Measurements from ENCODE around the gene CDK17.
A peak's percentile ranks its signal among the peaks of the same experiment; 100 is the strongest.

CDK17 gene

GRCh38 chr12:96315741-96316481 lies 84.3 kb downstream of the CDK17 start:
- TF ChIP-seq MAX (IDR thresholded peaks at IDR 0.05) (0 out of 2 replicates have a peak, but pooled peaks have one; percentile 14), YY1 (IDR thresholded peaks at IDR 0.05; ENCODE audit: low read depth) (peak; percentile 63; the same call in 1 of the 2 replicates)

DNA sequence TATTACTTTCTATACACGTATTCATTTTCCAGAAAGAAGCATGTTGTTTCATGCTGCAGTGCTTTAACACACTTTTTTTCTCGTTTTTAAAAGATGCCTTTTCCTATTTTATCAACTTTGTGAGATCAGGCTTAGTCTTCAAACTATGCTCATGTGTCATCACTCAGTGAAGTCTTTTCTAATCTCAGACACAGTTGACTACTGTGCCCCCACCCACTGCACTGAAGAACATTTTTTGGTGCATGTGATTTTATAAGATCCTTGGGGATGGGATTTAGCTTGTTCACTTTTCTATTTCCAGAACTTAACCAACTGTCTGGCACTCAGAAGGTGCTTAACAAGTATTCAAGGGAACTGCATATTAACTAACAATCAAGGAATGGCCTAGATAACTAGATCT lies 85.5 kb downstream of the CDK17 start:
- no peak for TF ChIP-seq ZBTB7A (IDR thresholded peaks at IDR 0.05; ENCODE audit: low read depth)
- TF ChIP-seq MAX (IDR thresholded peaks at IDR 0.05): no peak
- no peak for TF ChIP-seq YY1 (IDR thresholded peaks at IDR 0.05; ENCODE audit: low read depth)
- no peak for TF ChIP-seq CEBPB (IDR thresholded peaks at IDR 0.05)
- no peak for TF ChIP-seq CREB1 (IDR thresholded peaks at IDR 0.05; ENCODE audit: low read depth)
- TF ChIP-seq USF1 (IDR thresholded peaks at IDR 0.05): no peak
- TF ChIP-seq TAF1 (IDR thresholded peaks at IDR 0.05; ENCODE audit: low read depth): no peak
- no peak for TF ChIP-seq NFIC (IDR thresholded peaks at IDR 0.05)
- TF ChIP-seq, protein P1, sequence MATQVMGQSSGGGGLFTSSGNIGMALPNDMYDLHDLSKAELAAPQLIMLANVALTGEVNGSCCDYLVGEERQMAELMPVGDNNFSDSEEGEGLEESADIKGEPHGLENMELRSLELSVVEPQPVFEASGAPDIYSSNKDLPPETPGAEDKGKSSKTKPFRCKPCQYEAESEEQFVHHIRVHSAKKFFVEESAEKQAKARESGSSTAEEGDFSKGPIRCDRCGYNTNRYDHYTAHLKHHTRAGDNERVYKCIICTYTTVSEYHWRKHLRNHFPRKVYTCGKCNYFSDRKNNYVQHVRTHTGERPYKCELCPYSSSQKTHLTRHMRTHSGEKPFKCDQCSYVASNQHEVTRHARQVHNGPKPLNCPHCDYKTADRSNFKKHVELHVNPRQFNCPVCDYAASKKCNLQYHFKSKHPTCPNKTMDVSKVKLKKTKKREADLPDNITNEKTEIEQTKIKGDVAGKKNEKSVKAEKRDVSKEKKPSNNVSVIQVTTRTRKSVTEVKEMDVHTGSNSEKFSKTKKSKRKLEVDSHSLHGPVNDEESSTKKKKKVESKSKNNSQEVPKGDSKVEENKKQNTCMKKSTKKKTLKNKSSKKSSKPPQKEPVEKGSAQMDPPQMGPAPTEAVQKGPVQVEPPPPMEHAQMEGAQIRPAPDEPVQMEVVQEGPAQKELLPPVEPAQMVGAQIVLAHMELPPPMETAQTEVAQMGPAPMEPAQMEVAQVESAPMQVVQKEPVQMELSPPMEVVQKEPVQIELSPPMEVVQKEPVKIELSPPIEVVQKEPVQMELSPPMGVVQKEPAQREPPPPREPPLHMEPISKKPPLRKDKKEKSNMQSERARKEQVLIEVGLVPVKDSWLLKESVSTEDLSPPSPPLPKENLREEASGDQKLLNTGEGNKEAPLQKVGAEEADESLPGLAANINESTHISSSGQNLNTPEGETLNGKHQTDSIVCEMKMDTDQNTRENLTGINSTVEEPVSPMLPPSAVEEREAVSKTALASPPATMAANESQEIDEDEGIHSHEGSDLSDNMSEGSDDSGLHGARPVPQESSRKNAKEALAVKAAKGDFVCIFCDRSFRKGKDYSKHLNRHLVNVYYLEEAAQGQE (IDR thresholded peaks at IDR 0.05; ENCODE audit: low read depth): no peak
- no peak for TF ChIP-seq TCF12 (IDR thresholded peaks at IDR 0.05; ENCODE audit: low read depth)

- no peak for TF ChIP-seq TAF1 (IDR thresholded peaks at IDR 0.05; ENCODE audit: low read depth)
- no peak for TF ChIP-seq RAD21 (IDR thresholded peaks at IDR 0.05; ENCODE audit: low read depth)
- no peak for TF ChIP-seq TEAD4 (IDR thresholded peaks at IDR 0.05)
- TF ChIP-seq ZBTB7A (IDR thresholded peaks at IDR 0.05; ENCODE audit: low read depth): no peak
- TF ChIP-seq NFIC (IDR thresholded peaks at IDR 0.05): no peak
- no peak for TF ChIP-seq USF1 (IDR thresholded peaks at IDR 0.05)
- TF ChIP-seq YY1 (IDR thresholded peaks at IDR 0.05; ENCODE audit: low read depth): no peak
Observed at GRCh38 chr12:96313606-96314005, 86.6 kb downstream of the CDK17 start.

- TF ChIP-seq MAX (IDR thresholded peaks at IDR 0.05) (no peak), TCF12 (IDR thresholded peaks at IDR 0.05; ENCODE audit: low read depth) (no peak), ZBTB7A (IDR thresholded peaks at IDR 0.05; ENCODE audit: low read depth) (no peak), YY1 (IDR thresholded peaks at IDR 0.05; ENCODE audit: low read depth) (no peak), EP300 (IDR thresholded peaks at IDR 0.05; ENCODE audit: borderline replicate concordance) (no peak), USF1 (IDR thresholded peaks at IDR 0.05) (no peak), NFIC (IDR thresholded peaks at IDR 0.05) (no peak), CREB1 (IDR thresholded peaks at IDR 0.05; ENCODE audit: low read depth) (no peak), RAD21 (IDR thresholded peaks at IDR 0.05; ENCODE audit: low read depth) (no peak), CEBPB (IDR thresholded peaks at IDR 0.05) (no peak), FOXM1 (IDR thresholded peaks at IDR 0.05; ENCODE audit: borderline replicate concordance, low read depth) (no peak), TEAD4 (IDR thresholded peaks at IDR 0.05) (no peak), TAF1 (IDR thresholded peaks at IDR 0.05; ENCODE audit: low read depth) (no peak), EGR1 (IDR thresholded peaks at IDR 0.05) (no peak)
- TF ChIP-seq, protein P1 (IDR thresholded peaks at IDR 0.05; ENCODE audit: low read depth): no peak
Observed at GRCh38 chr12:96311191-96311590, 89.0 kb downstream of the CDK17 start.

GRCh38 chr12:96310067-96310466 lies 90.2 kb downstream of the CDK17 start:
- no peak for TF ChIP-seq TCF12 (IDR thresholded peaks at IDR 0.05; ENCODE audit: low read depth)
- TF ChIP-seq TAF1 (IDR thresholded peaks at IDR 0.05; ENCODE audit: low read depth): no peak
- no peak for TF ChIP-seq MAX (IDR thresholded peaks at IDR 0.05)
- TF ChIP-seq NFIC (IDR thresholded peaks at IDR 0.05): no peak
- no peak for TF ChIP-seq TEAD4 (IDR thresholded peaks at IDR 0.05)
- no peak for TF ChIP-seq CEBPB (IDR thresholded peaks at IDR 0.05)
- TF ChIP-seq ZBTB7A (IDR thresholded peaks at IDR 0.05; ENCODE audit: low read depth): no peak
